Articular chondrocyte of knee joint (primary cell): ENCODE results near the gene AZGP1. TPM values are rescaled to one million over a fixed set of nuclear protein-coding genes. Genes with fewer than 3 reads are reported as not detected.

Experiments used
- small RNA-seq: library from RNA; depleted of rRNA; stranded (forward); fragments of <200 nt; gene quantifications from one replicate; pipeline ENCODE3, GENCODE V24; 2012
- total RNA-seq: library from RNA; depleted of rRNA; stranded (reverse); fragments of >200 nt; gene quantifications from 2 replicates; pipeline ENCODE4 v1.2.3, GENCODE V29; 2012

Gene AZGP1
- total RNA-seq = not detected in 2 replicates

DNA sequence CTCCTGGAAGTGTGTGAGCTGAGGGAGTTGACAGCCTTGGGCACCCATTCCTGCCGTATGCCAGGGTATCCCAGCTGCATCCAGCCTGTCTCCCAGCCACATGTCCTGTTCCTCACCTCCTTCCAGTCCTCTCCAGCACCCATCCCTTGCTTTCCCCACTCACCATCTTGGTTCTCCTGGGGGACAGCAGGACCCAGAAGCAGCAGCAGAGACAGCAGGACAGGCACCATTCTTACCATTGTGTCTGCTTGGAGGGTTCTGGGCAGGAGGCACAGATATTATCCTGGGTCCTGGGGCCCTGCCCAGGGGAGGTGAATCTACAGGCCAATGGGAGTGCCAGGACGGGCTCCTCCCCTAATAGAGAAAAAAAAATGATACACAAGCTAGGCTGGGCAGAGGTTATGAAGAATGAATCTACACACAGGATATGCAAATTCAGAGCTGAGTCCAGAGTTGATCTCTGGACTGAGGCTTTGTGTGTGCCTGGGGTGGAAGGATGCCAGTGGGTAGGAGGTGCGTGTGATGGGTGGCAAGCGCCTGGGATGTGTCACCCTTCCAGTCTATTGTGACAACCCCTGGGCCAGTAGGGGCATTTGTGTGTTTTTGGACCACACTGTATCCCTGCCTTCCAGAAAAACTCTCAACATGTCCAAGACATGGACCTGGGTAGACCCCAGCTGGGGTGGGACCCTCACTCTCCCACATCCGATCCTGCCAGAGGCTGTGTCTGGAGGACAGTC lies at the start of gene AZGP1:
Gene AZGP1 (minus strand): TSS at position 250 of the 740 bp plus-strand sequence. CDS start 11 bp downstream, at position 239.

DNA sequence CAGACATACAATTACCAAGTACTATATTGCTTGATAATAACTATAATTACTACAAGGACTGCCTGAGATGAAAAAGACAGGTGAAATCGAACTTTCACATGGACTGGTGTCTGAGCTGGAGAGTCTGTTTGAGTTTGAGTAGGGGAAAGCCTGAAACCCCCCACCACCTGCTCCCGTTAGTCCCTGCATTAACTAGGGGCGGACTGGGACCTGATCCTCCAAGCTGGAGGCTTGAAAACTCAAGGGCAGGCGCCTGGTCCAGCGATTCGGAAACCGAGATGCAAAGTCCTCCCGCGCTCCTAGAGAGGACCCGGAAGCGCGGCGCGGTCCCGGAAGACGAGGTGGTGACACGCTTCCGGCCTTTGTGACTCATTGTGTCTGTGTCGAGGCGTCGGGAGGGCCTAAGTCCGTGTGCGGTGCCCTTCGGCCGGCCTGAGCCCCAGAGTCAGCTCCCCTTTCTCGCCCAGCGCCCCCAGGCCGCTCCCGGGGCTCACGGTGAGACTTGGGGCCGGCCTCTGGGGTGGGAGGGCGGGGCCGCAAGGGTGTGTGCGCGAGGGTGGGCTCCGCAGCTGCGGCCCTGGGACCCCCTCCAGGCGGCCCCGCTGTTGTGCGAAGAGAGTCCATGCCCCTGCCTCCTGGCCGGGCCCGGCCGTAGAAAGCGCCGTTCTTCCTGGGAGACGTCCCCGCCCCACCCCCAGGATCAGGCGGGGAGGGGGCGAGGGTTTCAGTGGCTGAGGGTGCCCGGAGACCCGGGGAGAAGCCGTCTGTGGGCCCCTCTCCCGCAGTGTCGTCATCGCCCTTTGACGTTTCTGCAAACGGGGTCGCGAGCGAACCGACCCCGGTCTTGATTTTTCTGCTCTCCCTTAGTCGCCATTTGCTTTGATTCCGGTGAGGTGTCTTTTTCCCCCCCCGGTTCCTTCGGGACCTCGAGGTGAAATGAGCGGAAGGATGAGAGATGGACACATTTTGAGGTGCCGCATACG lies 39.7 kb upstream of the AZGP1 start, which contains the start of gene ZKSCAN1:
Gene ZKSCAN1 (plus strand): TSS at position 365 of the 983 bp plus-strand sequence. CDS start 7,911 bp downstream, outside the sequence.

DNA sequence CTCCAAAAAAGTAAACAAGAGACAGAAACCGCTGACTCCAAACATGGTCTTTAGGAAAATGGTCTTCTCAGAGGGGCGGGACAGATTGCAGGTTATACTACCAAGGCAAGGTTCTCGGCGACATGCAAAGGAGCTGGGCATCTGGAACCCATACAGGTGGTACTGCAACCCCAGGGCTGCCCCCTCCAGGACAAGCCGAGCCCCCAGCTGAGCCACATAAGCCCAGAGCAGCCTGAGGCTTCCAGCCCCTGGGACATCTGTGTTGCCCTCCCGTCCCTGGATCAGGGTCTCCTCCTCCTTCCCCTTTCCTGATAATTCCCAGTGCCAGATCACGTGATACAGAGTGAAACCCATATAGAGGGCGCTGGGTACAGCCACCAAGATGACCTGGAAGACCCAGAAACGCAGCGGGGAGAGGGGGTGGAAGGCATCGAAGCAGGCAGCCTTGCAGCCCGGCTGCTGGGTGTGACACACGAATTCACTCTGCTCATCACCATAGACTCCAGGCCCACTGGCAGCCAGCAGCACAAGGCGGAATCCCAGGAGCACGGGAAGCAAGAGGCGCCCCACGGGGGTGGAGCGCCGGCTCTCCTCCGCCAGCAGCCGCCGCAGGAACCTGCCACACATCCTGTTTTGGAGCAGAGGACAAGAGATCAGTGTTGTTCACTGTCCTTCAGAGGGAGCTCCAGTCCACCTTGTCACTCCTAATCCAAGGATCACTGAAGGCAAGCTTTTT lies 46.7 kb downstream of the AZGP1 start, which contains the start of gene GJC3:
Gene GJC3 (minus strand): TSS at position 627 of the 736 bp plus-strand sequence. CDS start 0 bp downstream, at position 627.

GRCh38 chr7:99918959-99919813 lies 56.6 kb downstream of the AZGP1 start, which contains the start of gene TRIM4:
Gene TRIM4, minus strand, starts transcription at chr7:99919530. Its CDS starts 129 bp downstream, at chr7:99919401.

Small RNA genes lying within 50 kb of the gene (small RNA-seq; reads per million reads assigned to genes)
- not detected for gene RF00019
- gene RF00561 = not detected

Other genes starting within 250 kb of the AZGP1 start
- gene CYP3A7, start 240.8 kb downstream of the AZGP1 start, total RNA-seq = 0.32 TPM in 1 of 2 replicates, not detected in the other
- gene CYP3A4, start 191.8 kb downstream of the AZGP1 start, total RNA-seq = not detected in 2 replicates
- 0.11 TPM in 1 of 2 replicates, not detected in the other for gene CYP3A43, start 148.0 kb downstream of the AZGP1 start, total RNA-seq
- 0.22 and 0.91 TPM in 2 replicates for gene OR2AE1, start 99.0 kb downstream of the AZGP1 start, total RNA-seq
- 30.3 and 34.6 TPM in 2 replicates for gene TRIM4, start 56.5 kb downstream of the AZGP1 start, total RNA-seq
- gene GJC3, start 46.4 kb downstream of the AZGP1 start, total RNA-seq = not detected in 2 replicates
- gene ZKSCAN1, start 39.6 kb upstream of the AZGP1 start, total RNA-seq = 52.4 and 64.9 TPM in 2 replicates
- 9.0 TPM in 2 replicates for gene ZSCAN21, start 73.7 kb upstream of the AZGP1 start, total RNA-seq
- gene ZNF3, start 105.7 kb upstream of the AZGP1 start, total RNA-seq = 29.0 and 37.1 TPM in 2 replicates
- 72.2 and 72.5 TPM in 2 replicates for gene COPS6, start 112.9 kb upstream of the AZGP1 start, total RNA-seq
- 30.8 and 35.6 TPM in 2 replicates for gene MCM7, start 125.4 kb upstream of the AZGP1 start, total RNA-seq
- gene AP4M1, start 125.6 kb upstream of the AZGP1 start, total RNA-seq = 19.1 and 21.7 TPM in 2 replicates
- gene TAF6, start 143.3 kb upstream of the AZGP1 start, total RNA-seq = 34.6 and 36.4 TPM in 2 replicates
- gene CNPY4, start 143.6 kb upstream of the AZGP1 start, total RNA-seq = 35.5 and 37.9 TPM in 2 replicates
- 1.2 and 2.0 TPM in 2 replicates for gene MBLAC1, start 150.9 kb upstream of the AZGP1 start, total RNA-seq
- gene LAMTOR4, start 172.9 kb upstream of the AZGP1 start, total RNA-seq = 62.3 and 64.1 TPM in 2 replicates
- 4.6 and 6.7 TPM in 2 replicates for gene TRAPPC14, start 182.7 kb upstream of the AZGP1 start, total RNA-seq
- 1.7 and 3.6 TPM in 2 replicates for gene GAL3ST4, start 192.6 kb upstream of the AZGP1 start, total RNA-seq
- gene GPC2, start 201.3 kb upstream of the AZGP1 start, total RNA-seq = 0.52 and 0.76 TPM in 2 replicates
- gene STAG3, start 201.9 kb upstream of the AZGP1 start, total RNA-seq = 0.39 and 0.54 TPM in 2 replicates
- not detected in 2 replicates for gene PVRIG, start 243.9 kb upstream of the AZGP1 start, total RNA-seq